Body of pancreas (tissue), 4 donors: Measurements from ENCODE around the gene COPZ1. TPM values are rescaled to one million over a fixed set of nuclear protein-coding genes. Genes with fewer than 3 reads are reported as not detected.

Experiments used
- ATAC-seq: fragments of 150-250 bp; one replicate; pipeline ENCODE4 v1.9.1; 2016
- DNase-seq, 4 donors: peaks; one replicate each; pipeline ENCODE4 v3.0.0-alpha.2; 2019
- H3K27ac ChIP-seq, 4 donors: fragments of 200-600 bp; sonication (generic); 1 replicate in 3 of 4; 2 replicates in 1 of 4; pipeline versions ENCODE4 v1.5.1 to v1.6.1; 2016 to 2019; ENCODE audit warnings: mild to moderate bottlenecking in 1 of 4, mixed read lengths in 1 of 4, moderate library complexity in 1 of 4
- H3K27me3 ChIP-seq, 2 donors: fragments of 200-600 bp; sonication (generic); one replicate each; pipeline ENCODE4 v1.6.0; 2016; ENCODE audit warnings: mild to moderate bottlenecking in 1 of 2
- H3K36me3 ChIP-seq, 2 donors: fragments of 200-600 bp; sonication (generic); replicated peaks in 1 of 2; 2 replicates each; pipeline ENCODE4 v1.5.1; 2016; ENCODE audit warnings: low read depth in 2 of 2; ENCODE audit not compliant: insufficient read depth in 1 of 2
- H3K4me1 ChIP-seq: fragments of 200-600 bp; sonication (generic); one replicate; pipeline ENCODE4 v1.6.0; 2016
- H3K4me3 ChIP-seq, 2 donors: fragments of 200-600 bp; sonication (generic); 1 replicate in 1 of 2; 2 replicates in 1 of 2; pipeline ENCODE4 v1.5.1; 2016 to 2019
- H3K9me3 ChIP-seq, 3 donors: fragments of 200-600 bp; sonication (generic); 1 replicate in 2 of 3; 2 replicates in 1 of 3; pipeline ENCODE4 v1.5.1; 2016
- CTCF ChIP-seq, 7 experiments: fragments of 450-650 bp in 4 of 7; fragments of 200-600 bp in 3 of 7; sonication (generic) in 3 of 7; IDR thresholded peaks; one replicate each; pipeline ENCODE4 v1.5.1; 2016 to 2019; ENCODE audit warnings: antibody characterized with exemption in 7 of 7
- POLR2A ChIP-seq, 3 donors: fragments of 450-650 bp; IDR thresholded peaks; one replicate each; pipeline ENCODE4 v1.6.1; 2016; ENCODE audit warnings: antibody characterized with exemption in 3 of 3, mild to moderate bottlenecking in 2 of 3
- WGBS, 2 donors: methylation state at CpG; one replicate each; pipeline ENCODE4 v1.1.5; 2017; 5-methylcytosine and 5-hydroxymethylcytosine counted together
- intact Hi-C: fragments of 100-400 bp; cut with DNase I; formaldehyde crosslinking; loops from one replicate; pipeline ENCODE4 v1.15.1; 2023
- total RNA-seq, 2 donors: library from RNA; depleted of rRNA; stranded (reverse); fragments of >200 nt; gene quantifications; one replicate each; pipeline ENCODE4 v1.1.0, GENCODE V29; 2016

Gene COPZ1
- total RNA-seq, 2 donors from 2014 or later, result 34.3 to 71.3 TPM

DNA sequence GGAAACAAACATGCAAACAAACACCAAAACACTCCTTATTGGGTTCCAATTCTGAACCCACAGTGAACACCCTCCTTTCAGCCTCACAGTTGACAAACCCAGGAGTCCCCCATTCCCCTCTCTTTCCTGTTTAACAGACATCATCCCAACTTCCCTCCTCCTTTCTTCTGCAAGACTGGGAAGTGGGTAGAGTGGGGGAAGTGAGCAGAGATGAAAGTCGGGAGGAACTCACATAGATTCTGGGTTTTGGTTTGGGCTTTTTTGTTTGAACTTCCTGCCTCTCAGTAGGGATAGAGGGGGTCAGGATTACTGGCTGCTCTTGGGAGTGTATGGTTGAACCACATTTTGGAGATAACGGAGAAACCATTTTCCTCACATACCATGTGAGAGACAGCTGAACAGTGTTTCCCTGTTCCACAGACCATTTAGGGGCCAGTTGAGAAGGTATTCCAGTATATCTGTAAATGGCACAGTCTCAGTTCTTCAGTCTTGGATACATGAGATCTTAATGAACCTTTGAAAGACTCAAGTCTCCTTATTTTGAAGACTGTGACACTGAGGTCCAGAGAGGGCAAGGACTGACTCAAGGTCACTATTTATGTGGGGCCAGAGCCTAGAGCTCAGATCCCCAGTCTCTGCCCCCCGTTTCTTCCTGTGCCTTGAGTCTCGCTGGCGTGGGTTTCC, 43.2 kb downstream of the COPZ1 start:
- Histone ChIP-seq H3K27ac (no peak overlapping the region), H3K36me3 (no peaks in the 10 kb centered on the region), H3K27me3 (no peaks in the 10 kb centered on the region), H3K4me1 (peaks cover 33% of the 10 kb centered on the region), H3K9me3 (no peaks in the 10 kb centered on the region), H3K4me3 (no peak overlapping the region)
- DNase-seq (no peak), ATAC-seq (no peak)
- intact Hi-C loops, result loop anchor here (10.0 kb wide), 2 partner anchors 113 to 143 kb away; no protein-coding TSS in a partner anchor
- TF ChIP-seq CTCF (IDR thresholded peaks at IDR 0.05) (no peak), POLR2A (IDR thresholded peaks at IDR 0.05) (no peak)
- 27 to 29% methylated on average over 5 of the region's 5 CpGs for WGBS, 2 donors

DNA sequence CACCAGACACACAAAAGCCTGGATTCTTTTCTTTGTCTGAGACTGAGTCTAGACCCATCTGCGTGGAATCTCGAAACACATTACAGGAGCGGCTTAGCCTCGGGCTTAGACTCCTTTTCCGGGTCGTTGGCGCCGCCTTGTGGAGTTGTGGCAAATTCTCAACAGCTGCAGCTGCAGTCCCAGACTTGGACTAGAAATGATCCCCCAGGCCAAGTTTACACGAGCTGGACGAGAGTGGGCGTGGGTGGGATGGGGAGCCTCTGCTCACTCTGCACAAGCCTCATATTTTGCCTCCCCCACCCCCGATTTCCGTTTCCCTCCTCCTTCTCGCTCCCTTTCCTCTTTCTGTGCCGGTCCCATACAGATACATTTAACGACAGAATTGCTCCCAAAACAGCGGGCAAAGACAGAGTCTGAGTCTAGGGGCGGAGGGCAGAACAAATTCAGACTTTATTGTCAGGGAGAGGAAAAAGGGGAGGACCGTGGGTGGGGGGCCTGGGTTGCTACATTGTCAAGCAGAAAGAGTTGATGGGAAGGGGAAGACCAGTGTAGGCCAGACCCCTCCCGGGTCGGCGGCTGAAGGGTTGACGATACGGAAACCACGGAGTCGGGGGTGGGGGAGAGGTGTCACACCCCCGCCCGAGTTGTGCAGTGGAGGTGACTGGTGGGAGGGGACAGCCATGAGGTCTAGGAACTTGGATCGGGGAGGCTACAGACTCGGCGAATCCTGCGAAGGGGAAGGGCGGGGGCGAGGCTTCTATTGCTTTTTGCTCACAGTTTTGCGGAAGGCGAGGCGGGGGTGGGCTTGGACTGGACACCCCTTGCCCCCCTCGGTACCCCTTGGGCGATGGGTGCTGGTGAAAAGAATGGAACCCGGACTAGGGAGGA, 44.0 kb downstream of the COPZ1 start:
- TF ChIP-seq POLR2A (IDR thresholded peaks at IDR 0.05), result no peak
- peak; percentile 67 to 89 (median 83) for TF ChIP-seq CTCF (IDR thresholded peaks at IDR 0.05)
- Histone ChIP-seq H3K27ac (no peak overlapping the region), H3K4me3 (no peak overlapping the region), H3K9me3 (no peaks in the 10 kb centered on the region), H3K27me3 (no peaks in the 10 kb centered on the region), H3K36me3 (no peaks in the 10 kb centered on the region), H3K4me1 (peaks cover 33% of the 10 kb centered on the region)
- ATAC-seq (peak; percentile 86), DNase-seq (peak; percentile 91 to 93 (median 92))
- WGBS, 2 donors, result 22 to 31% methylated on average over 33 to 40 of the region's 40 CpGs
- intact Hi-C loops, result loop anchor here (10.0 kb wide), 2 partner anchors 114 to 144 kb away; no protein-coding TSS in a partner anchor

GRCh38 chr12:54369597-54370131, 44.7 kb downstream of the COPZ1 start:
- intact Hi-C loops, result loop anchor here (10.0 kb wide), 2 partner anchors 115 to 145 kb away; no protein-coding TSS in a partner anchor
- Histone ChIP-seq H3K9me3 (no peaks in the 10 kb centered on the region), H3K4me3 (no peak overlapping the region), H3K4me1 (peaks cover 33% of the 10 kb centered on the region), H3K36me3 (no peaks in the 10 kb centered on the region), H3K27me3 (no peaks in the 10 kb centered on the region), H3K27ac (no peak overlapping the region)
- WGBS, 2 donors, result 45 to 54% methylated on average over 5 to 19 of the region's 21 CpGs
- ATAC-seq (no peak), DNase-seq (no peak)
- no peak for TF ChIP-seq POLR2A (IDR thresholded peaks at IDR 0.05)
- TF ChIP-seq CTCF (IDR thresholded peaks at IDR 0.05), result no peak

- peak; percentile 87 to 97 (median 92) for TF ChIP-seq CTCF (IDR thresholded peaks at IDR 0.05)
- TF ChIP-seq POLR2A (IDR thresholded peaks at IDR 0.05), result no peak
- Histone ChIP-seq H3K9me3 (no peaks in the 10 kb centered on the region), H3K27ac (no peak overlapping the region), H3K36me3 (no peaks in the 10 kb centered on the region), H3K4me1 (peaks cover 33% of the 10 kb centered on the region), H3K4me3 (no peak overlapping the region), H3K27me3 (no peaks in the 10 kb centered on the region)
- WGBS, 2 donors, result 9 to 16% methylated on average over 12 to 43 of the region's 44 CpGs
- DNase-seq (peak; percentile 71 to 82 (median 80)), ATAC-seq (peak; percentile 84)
- intact Hi-C loops, result no loop called here
Observed at GRCh38 chr12:54370171-54370730, 45.3 kb downstream of the COPZ1 start.
